IMR-90 (cell line): ENCODE data around the gene KRT86. TPM values are rescaled to one million over a fixed set of nuclear protein-coding genes. Genes with fewer than 3 reads are reported as not detected.

ENCODE experiments used
- CEBPB ChIP-seq: IDR thresholded peaks from 2 replicates; pipeline ENCODE4 v1.6.1; 2012; ENCODE audit warnings: low read depth, low read length, improper control_type of control experiment
- FOS ChIP-seq: fragments of 150-350 bp; IDR thresholded peaks from 2 replicates; pipeline ENCODE4 v1.6.1; 2016; ENCODE audit warnings: low read depth, low read length
- MAFK ChIP-seq: IDR thresholded peaks from 2 replicates; pipeline ENCODE4 v1.6.1; 2012; ENCODE audit warnings: low read depth, low read length, improper control_type of control experiment
- MAZ ChIP-seq: IDR thresholded peaks from 2 replicates; pipeline ENCODE4 v1.6.1; 2012; ENCODE audit warnings: low read depth, mild to moderate bottlenecking, low read length, improper control_type of control experiment, moderate library complexity, borderline replicate concordance
- NFE2L2 ChIP-seq: fragments of 150-350 bp; IDR thresholded peaks from 2 replicates; pipeline ENCODE4 v1.6.1; 2016; ENCODE audit warnings: low read depth, mild to moderate bottlenecking, low read length
- POLR2A ChIP-seq: IDR thresholded peaks from 2 replicates; pipeline ENCODE4 v1.6.1; 2012; ENCODE audit warnings: mild to moderate bottlenecking, low read depth, low read length
- RAD21 ChIP-seq: IDR thresholded peaks from 2 replicates; pipeline ENCODE4 v1.6.1; 2012; ENCODE audit warnings: low read length, improper control_type of control experiment
- RCOR1 ChIP-seq: IDR thresholded peaks from 2 replicates; pipeline ENCODE4 v1.6.1; 2012; ENCODE audit warnings: mild to moderate bottlenecking, low read length, improper control_type of control experiment; ENCODE audit not compliant: insufficient replicate concordance
- SMC3 ChIP-seq: fragments of 150-350 bp; IDR thresholded peaks from 2 replicates; pipeline ENCODE4 v1.6.1; 2016; ENCODE audit warnings: low read depth, mild to moderate bottlenecking, antibody characterized with exemption, low read length, moderate library complexity
- polyA plus RNA-seq, 3 experiments: library from polyadenylated mRNA; depleted of rRNA; stranded (reverse); fragments of >200 nt; gene quantifications; 2 replicates each; pipeline ENCODE4 v1.2.3, GENCODE V29; 2012; ENCODE audit warnings: low replicate concordance in 1 of 3
- total RNA-seq: library from RNA; depleted of rRNA; stranded (reverse); fragments of >200 nt; gene quantifications from 2 replicates; pipeline ENCODE4 v1.2.3, GENCODE V29; 2012

The KRT86 gene
- total and polyA plus RNA-seq, 2 of the 4 experiments (the other 2 are of a cell fraction) = not detected

DNA sequence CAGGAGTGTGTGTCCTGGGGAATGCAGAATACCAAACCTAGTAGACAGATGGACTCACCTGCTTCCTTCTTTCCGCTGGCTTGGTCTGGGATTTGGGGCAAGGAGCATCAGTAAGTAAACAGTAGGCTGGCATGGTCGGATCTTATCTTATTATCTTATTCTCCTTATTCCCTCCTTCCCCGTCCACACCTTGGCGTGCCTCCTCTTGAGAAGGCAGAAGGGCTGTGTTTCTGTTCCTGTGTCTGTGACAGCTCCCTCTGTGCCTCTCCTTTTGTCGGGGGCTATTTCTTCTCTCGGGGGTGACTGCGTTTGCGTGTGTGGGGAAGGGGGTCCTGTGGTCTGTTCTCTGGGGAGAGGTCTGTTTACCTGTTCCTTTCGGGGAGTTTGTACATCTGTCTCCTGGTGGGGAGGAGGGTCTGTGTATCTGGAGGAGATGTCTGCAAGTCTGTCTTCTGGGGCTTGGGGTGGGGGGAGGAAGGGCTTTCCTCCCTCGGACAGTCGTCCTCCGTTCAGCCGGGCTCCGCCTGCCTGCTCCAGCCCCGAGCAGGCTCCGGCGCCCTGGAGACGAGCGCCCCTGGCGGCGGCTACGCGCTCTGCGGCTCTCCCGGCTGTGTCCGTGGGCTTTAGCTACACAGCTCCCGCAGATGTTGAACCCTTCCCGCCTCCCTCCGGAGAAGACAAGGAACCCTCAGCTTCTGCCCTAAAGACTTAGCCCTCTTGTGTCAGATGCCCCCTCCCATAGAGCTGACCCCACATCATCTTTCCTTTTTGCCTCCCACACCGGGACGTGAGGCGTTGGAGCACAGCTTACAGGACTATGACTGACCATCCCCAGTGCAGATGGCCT is 4.4 kb downstream of the KRT86 start (continued):
- TF ChIP-seq CEBPB = no peak
- 0 out of 2 replicates have a peak, but pooled peaks have one; percentile 35 for TF ChIP-seq POLR2A
- TF ChIP-seq FOS = no peak
- TF ChIP-seq MAZ = no peak; the same call in 1 of the 2 replicates
- no peak for TF ChIP-seq NFE2L2
- TF ChIP-seq MAFK = no peak
- peak; percentile 61 for TF ChIP-seq SMC3
- peak; percentile 88 for TF ChIP-seq RAD21
- TF ChIP-seq RCOR1 = no peak
